IMR-90 (cell line): Measurements from ENCODE around the gene OR4K5. TPM values are rescaled to one million over a fixed set of nuclear protein-coding genes. Genes with fewer than 3 reads are reported as not detected.

Experiments used
- ATAC-seq: fragments of 200-7000 bp; cut with Tn5 transposase; 2 replicates; pipeline ENCODE4 v1.9.1; 2020; ENCODE audit warnings: low read depth, mild to moderate bottlenecking, moderate library complexity
- BruUV-seq: library from RNA; stranded (reverse); fragments of 400-500 nt; replicated peaks from 2 replicates; lab custom pipeline; 2021; lab: Mats Ljungman, UMichigan
- CTCF ChIA-PET: fragments of 300-600 bp; formaldehyde crosslinking; extraction: SDS; loops from one replicate; lab custom pipeline; 2021; ENCODE audit warnings: antibody characterized with exemption; lab: Yijun Ruan, JAX
- POLR2A ChIA-PET: fragments of 300-600 bp; sonication (Branson Sonifier 250); formaldehyde crosslinking; loops from one replicate; lab custom pipeline; 2022; ENCODE audit warnings: antibody characterized with exemption; ENCODE audit not compliant: unreplicated experiment; lab: Charles Lee
- DNase-seq: peaks from one replicate; pipeline ENCODE4 v3.0.0; 2013
- H2AFZ ChIP-seq: replicated peaks from 2 replicates; pipeline ENCODE3; 2013; ENCODE audit warnings: low read length, mild to moderate bottlenecking; ENCODE audit not compliant: poor library complexity
- H2AK5ac ChIP-seq: 2 replicates; pipeline ENCODE4 v1.6.1; 2013; ENCODE audit warnings: low read depth, low read length, inconsistent platforms
- H2AK9ac ChIP-seq: replicated peaks from 2 replicates; pipeline ENCODE3; 2013; ENCODE audit warnings: mild to moderate bottlenecking, low read depth, low read length, moderate library complexity; ENCODE audit not compliant: poor library complexity
- H2BK120ac ChIP-seq: 2 replicates; pipeline ENCODE4 v1.6.1; 2013; ENCODE audit warnings: low read depth, low read length, inconsistent platforms
- H2BK15ac ChIP-seq: 3 replicates; pipeline ENCODE4 v1.6.1; 2013; ENCODE audit warnings: low read depth, low read length, inconsistent platforms
- H2BK20ac ChIP-seq: 2 replicates; pipeline ENCODE4 v1.6.1; 2013; ENCODE audit warnings: low read depth, mild to moderate bottlenecking, inconsistent platforms, low read length, moderate library complexity
- H2BK5ac ChIP-seq: 2 replicates; pipeline ENCODE4 v1.6.1; 2013; ENCODE audit warnings: mild to moderate bottlenecking, low read depth, low read length, inconsistent platforms; ENCODE audit not compliant: poor library complexity, severe bottlenecking
- H3K14ac ChIP-seq: replicated peaks from 2 replicates; pipeline ENCODE4 v1.6.1; 2013; ENCODE audit warnings: low read depth, low read length, inconsistent platforms
- H3K18ac ChIP-seq: 2 replicates; pipeline ENCODE4 v1.6.1; 2013; ENCODE audit warnings: low read depth, low read length, control low read depth
- H3K23ac ChIP-seq: 2 replicates; pipeline ENCODE4 v1.6.1; 2013; ENCODE audit warnings: low read depth, low read length, inconsistent platforms
- H3K27ac ChIP-seq: 2 replicates; pipeline ENCODE4 v1.5.1; 2013; ENCODE audit warnings: mild to moderate bottlenecking, control low read depth, low read length; ENCODE audit not compliant: insufficient read depth
- H3K27me3 ChIP-seq: 2 replicates; pipeline ENCODE4 v1.6.1; 2013; ENCODE audit warnings: low read length; ENCODE audit not compliant: control insufficient read depth, insufficient read depth
- H3K36me3 ChIP-seq: 2 replicates; pipeline ENCODE4 v1.6.1; 2013; ENCODE audit warnings: low read length, mixed read lengths; ENCODE audit not compliant: control insufficient read depth, insufficient read depth
- H3K4ac ChIP-seq: 2 replicates; pipeline ENCODE4 v1.6.1; 2013; ENCODE audit warnings: low read depth, low read length, inconsistent platforms
- H3K4me1 ChIP-seq: 2 replicates; pipeline ENCODE4 v1.6.1; 2013; ENCODE audit warnings: low read length, mixed read lengths; ENCODE audit not compliant: control insufficient read depth, insufficient read depth
- H3K4me2 ChIP-seq: 2 replicates; pipeline ENCODE4 v1.6.1; 2013; ENCODE audit warnings: low read depth, mild to moderate bottlenecking, control low read depth, low read length, moderate library complexity
- H3K4me3 ChIP-seq: 2 replicates; pipeline ENCODE4 v1.5.1; 2013; ENCODE audit warnings: low read depth, mild to moderate bottlenecking, control low read depth, low read length, moderate library complexity; ENCODE audit not compliant: insufficient read depth
- H3K56ac ChIP-seq: 2 replicates; pipeline ENCODE4 v1.6.1; 2013; ENCODE audit warnings: low read length, inconsistent platforms; ENCODE audit not compliant: insufficient read depth; ENCODE audit errors: extremely low read depth
- H3K79me1 ChIP-seq, 2 experiments: 2 replicates each; pipeline ENCODE4 v1.6.1; 2013; ENCODE audit warnings: low read length in 2 of 2, inconsistent platforms in 1 of 2, low read depth in 1 of 2
- H3K9ac ChIP-seq: 2 replicates; pipeline ENCODE4 v1.6.1; 2013; ENCODE audit warnings: low read depth, low read length, control low read depth
- H3K9me1 ChIP-seq: 2 replicates; pipeline ENCODE4 v1.6.1; 2013; ENCODE audit warnings: low read length, inconsistent platforms; ENCODE audit not compliant: insufficient read depth
- H3K9me3 ChIP-seq: 2 replicates; pipeline ENCODE4 v1.6.1; 2013; ENCODE audit warnings: low read length; ENCODE audit not compliant: control insufficient read depth, insufficient read depth
- H4K20me1 ChIP-seq: 2 replicates; pipeline ENCODE4 v1.6.1; 2013; ENCODE audit warnings: low read length, inconsistent platforms; ENCODE audit not compliant: insufficient read depth
- H4K5ac ChIP-seq: 2 replicates; pipeline ENCODE4 v1.6.1; 2013; ENCODE audit warnings: mild to moderate bottlenecking, low read depth, low read length, control low read depth
- H4K8ac ChIP-seq, 2 experiments: 2 replicates each; pipeline ENCODE4 v1.6.1; 2013; ENCODE audit warnings: low read depth in 2 of 2, low read length in 2 of 2, control low read depth in 1 of 2, inconsistent platforms in 1 of 2
- H4K91ac ChIP-seq: 2 replicates; pipeline ENCODE4 v1.6.1; 2013; ENCODE audit warnings: low read depth, low read length, inconsistent platforms; ENCODE audit not compliant: insufficient read depth
- CHD1 ChIP-seq: IDR thresholded peaks from 2 replicates; pipeline ENCODE4 v1.6.1; 2012; ENCODE audit warnings: low read depth, low read length, improper control_type of control experiment
- MAZ ChIP-seq: IDR thresholded peaks from 2 replicates; pipeline ENCODE4 v1.6.1; 2012; ENCODE audit warnings: low read depth, mild to moderate bottlenecking, low read length, improper control_type of control experiment, moderate library complexity, borderline replicate concordance
- RCOR1 ChIP-seq: IDR thresholded peaks from 2 replicates; pipeline ENCODE4 v1.6.1; 2012; ENCODE audit warnings: mild to moderate bottlenecking, low read length, improper control_type of control experiment; ENCODE audit not compliant: insufficient replicate concordance
- WGBS, 2 experiments: methylation state at CpG; one replicate each; pipeline versions ENCODE4 v1.1.5 to v1.1.7; 2013; ENCODE audit warnings: missing lambda C conversion rate in 2 of 2; ENCODE audit not compliant: insufficient read length in 1 of 2; ENCODE audit errors: extremely low coverage in 2 of 2; 5-methylcytosine and 5-hydroxymethylcytosine counted together
- dilution Hi-C: fragments of 300-500 bp; cut with HindIII; formaldehyde crosslinking; loops from one replicate; pipeline ENCODE4 v1.14.3; 2018; ENCODE audit warnings: low sequenced_read_pairs; ENCODE audit not compliant: unreplicated experiment
- in situ Hi-C: fragments of 300-500 bp; cut with MboI; formaldehyde crosslinking; loops from 3 replicates; pipeline ENCODE4 v1.14.3; 2019; ENCODE audit warnings: low sequenced_read_pairs, inconsistent platforms, mixed read lengths
- intact Hi-C: fragments of 100-400 bp; cut with micrococcal nuclease; formaldehyde crosslinking; loops from 2 replicates; pipeline ENCODE4 v1.10.0; 2022
- polyA plus RNA-seq, 3 experiments: library from polyadenylated mRNA; depleted of rRNA; stranded (reverse); fragments of >200 nt; gene quantifications; 2 replicates each; pipeline ENCODE4 v1.2.3, GENCODE V29; 2012; ENCODE audit warnings: low replicate concordance in 1 of 3
- total RNA-seq: library from RNA; depleted of rRNA; stranded (reverse); fragments of >200 nt; gene quantifications from 2 replicates; pipeline ENCODE4 v1.2.3, GENCODE V29; 2012

Gene OR4K5
- total and polyA plus RNA-seq, 2 of the 4 experiments (the other 2 are of a cell fraction), result not detected

- H3K4me1 ChIP-seq, result no peaks in the 10 kb centered on the region
- H2BK15ac ChIP-seq, result no peak overlapping the region
- in situ Hi-C loops, result no loop called here
- no peak overlapping the region for H3K18ac ChIP-seq
- H3K4me2 ChIP-seq, result no peak overlapping the region
- DNase-seq (no peak), ATAC-seq (no peak)
- no peak overlapping the region for H2AFZ ChIP-seq
- no peak overlapping the region for H3K27ac ChIP-seq
- H4K20me1 ChIP-seq, result no peaks in the 10 kb centered on the region
- no peak overlapping the region for H4K5ac ChIP-seq
- dilution Hi-C loops, result no loop called here
- H3K79me1 ChIP-seq, result no peaks in the 10 kb centered on the region
- CTCF ChIA-PET, result no interaction called here
- H2BK5ac ChIP-seq, result no peak overlapping the region
- BruUV-seq, result no TSS peak
- H2BK20ac ChIP-seq, result no peak overlapping the region
- H4K8ac ChIP-seq, result no peak overlapping the region
- H3K9ac ChIP-seq, result no peak overlapping the region
- no CpG with 5 or more reads among the region's 1 CpG for WGBS, 2 experiments
- no peaks in the 10 kb centered on the region for H3K36me3 ChIP-seq
- H3K9me1 ChIP-seq, result no peaks in the 10 kb centered on the region
- TF ChIP-seq MAZ (no peak), RCOR1 (no peak), CHD1 (no peak)
- H3K14ac ChIP-seq, result no peak overlapping the region
- no peak overlapping the region for H2AK9ac ChIP-seq
- no peak overlapping the region for H3K23ac ChIP-seq
- H3K27me3 ChIP-seq, result no peaks in the 10 kb centered on the region
- intact Hi-C loops, result loop anchor here (5.0 kb wide), 1 partner anchor 34 kb away; no protein-coding TSS in a partner anchor
- no peak overlapping the region for H3K56ac ChIP-seq
- POLR2A ChIA-PET, result no interaction called here
- H3K9me3 ChIP-seq, result peaks cover 20% of the 10 kb centered on the region
- no peak overlapping the region for H4K91ac ChIP-seq
- no peak overlapping the region for H2AK5ac ChIP-seq
- H3K4ac ChIP-seq, result no peak overlapping the region
- no peak overlapping the region for H2BK120ac ChIP-seq
- H3K4me3 ChIP-seq, result no peak overlapping the region
Measured at GRCh38 chr14:19917955-19918518, 2.4 kb upstream of the OR4K5 start.
